Upper lobe of right lung (tissue), 1 donor: ENCODE measurements around the gene SLC12A7. TPM values are rescaled to one million over a fixed set of nuclear protein-coding genes. Genes with fewer than 3 reads are reported as not detected.

Experiments
- ATAC-seq: fragments of 200-7000 bp; cut with Tn5 transposase; one replicate; pipeline ENCODE4 v1.9.1; 2020; ENCODE audit warnings: mild to moderate bottlenecking, moderate library complexity
- DNase-seq: peaks from one replicate; pipeline ENCODE4 v3.0.0-alpha.2; 2020
- H3K27ac ChIP-seq: fragments of 200-600 bp; one replicate; pipeline ENCODE4 v1.8.0; 2022
- H3K27me3 ChIP-seq: fragments of 200-600 bp; one replicate; pipeline ENCODE4 v1.8.0; 2022; ENCODE audit warnings: mild to moderate bottlenecking
- H3K36me3 ChIP-seq: fragments of 200-600 bp; one replicate; pipeline ENCODE4 v1.8.0; 2022
- H3K4me1 ChIP-seq: fragments of 200-600 bp; one replicate; pipeline ENCODE4 v1.8.0; 2022
- H3K4me3 ChIP-seq: fragments of 200-600 bp; one replicate; pipeline ENCODE4 v1.8.0; 2022; ENCODE audit warnings: mild to moderate bottlenecking
- H3K9me3 ChIP-seq: fragments of 200-600 bp; one replicate; pipeline ENCODE4 v1.8.0; 2022
- CTCF ChIP-seq: fragments of 200-600 bp; IDR thresholded peaks from one replicate; pipeline ENCODE4 v1.8.0; 2022; ENCODE audit warnings: antibody characterized with exemption
- intact Hi-C: fragments of 100-400 bp; cut with DNase I; formaldehyde crosslinking; loops from one replicate; pipeline ENCODE4 v1.11.0; 2022
- total RNA-seq: library from RNA; stranded (reverse); fragmentation: NEBNext Ultra II Directional; extraction: Animal tissue kit (Norgen Biotek cat#: 25700); gene quantifications from one replicate; pipeline ENCODE4 v1.2.1, GENCODE V29; 2021
- donor health status: DM: no; HTN: yes; CAD: no; lungs with severe emphysema.

SLC12A7 gene
- total RNA-seq, 1 donor from 2014 or later: 49.6 TPM

- H3K4me3 ChIP-seq: no peak overlapping the region
- no peaks in the 10 kb centered on the region for H3K9me3 ChIP-seq
- no peak for TF ChIP-seq CTCF
- no peak for ATAC-seq
- no peaks in the 10 kb centered on the region for H3K27me3 ChIP-seq
- H3K4me1 ChIP-seq: peaks cover 9% of the 10 kb centered on the region
- no peaks in the 10 kb centered on the region for H3K36me3 ChIP-seq
- DNase-seq: no peak
- no peak overlapping the region for H3K27ac ChIP-seq
- intact Hi-C loops: loop anchor here (10.0 kb wide), 1 partner anchor 129 kb away; the partner anchor contains the start of gene NKD2
Measured at GRCh38 chr5:1133510-1134201, 21.8 kb upstream of the SLC12A7 start.

GRCh38 chr5:1133108-1133507, 21.2 kb upstream of the SLC12A7 start:
- Histone ChIP-seq H3K27ac (no peak overlapping the region), H3K4me3 (no peak overlapping the region), H3K9me3 (no peaks in the 10 kb centered on the region), H3K36me3 (no peaks in the 10 kb centered on the region), H3K4me1 (peaks cover 15% of the 10 kb centered on the region), H3K27me3 (no peaks in the 10 kb centered on the region)
- DNase-seq (no peak), ATAC-seq (no peak)
- TF ChIP-seq CTCF: no peak
- intact Hi-C loops: loop anchor here (10.0 kb wide), 1 partner anchor 128 kb away; the partner anchor contains the start of gene NKD2

- ATAC-seq (no peak), DNase-seq (no peak)
- Histone ChIP-seq H3K27me3 (no peaks in the 10 kb centered on the region), H3K4me3 (no peak overlapping the region), H3K27ac (no peak overlapping the region), H3K4me1 (peaks cover 20% of the 10 kb centered on the region), H3K36me3 (no peaks in the 10 kb centered on the region), H3K9me3 (no peaks in the 10 kb centered on the region)
- intact Hi-C loops: loop anchor here (10.0 kb wide), 1 partner anchor 128 kb away; the partner anchor contains the start of gene NKD2
- TF ChIP-seq CTCF: no peak
Measured at GRCh38 chr5:1132570-1132969, 20.7 kb upstream of the SLC12A7 start.

GRCh38 chr5:1131726-1132125, 19.9 kb upstream of the SLC12A7 start:
- H3K4me3 ChIP-seq: no peak overlapping the region
- no peak for TF ChIP-seq CTCF
- H3K4me1 ChIP-seq: peaks cover 20% of the 10 kb centered on the region
- H3K9me3 ChIP-seq: no peaks in the 10 kb centered on the region
- intact Hi-C loops: loop anchor here (10.0 kb wide), 1 partner anchor 127 kb away; the partner anchor contains the start of gene NKD2
- H3K27ac ChIP-seq: no peak overlapping the region
- H3K27me3 ChIP-seq: no peaks in the 10 kb centered on the region
- no peak for ATAC-seq
- H3K36me3 ChIP-seq: no peaks in the 10 kb centered on the region
- no peak for DNase-seq

GRCh38 chr5:1131191-1131621, 19.3 kb upstream of the SLC12A7 start:
- ATAC-seq (peak; percentile 62), DNase-seq (no peak)
- Histone ChIP-seq H3K4me1 (peaks cover 20% of the 10 kb centered on the region), H3K36me3 (no peaks in the 10 kb centered on the region), H3K27me3 (no peaks in the 10 kb centered on the region), H3K4me3 (no peak overlapping the region), H3K27ac (peak overlapping the region; percentile 9), H3K9me3 (no peaks in the 10 kb centered on the region)
- intact Hi-C loops: loop anchor here (10.0 kb wide), 1 partner anchor 126 kb away; the partner anchor contains the start of gene NKD2
- TF ChIP-seq CTCF: no peak
